ENCODE measurements around the gene OR2S2. TPM values are rescaled to one million over a fixed set of nuclear protein-coding genes. Genes with fewer than 3 reads are reported as not detected.
"Not testable (repeated sequence)": the region's sequence is repeated elsewhere in the genome, so short reads cannot be mapped to it uniquely, and the experiment has no call there.

The OR2S2 gene
- total RNA-seq (2014; rRNA removed; shearing (Covaris generic)), result not detected in 2 replicates

DNA sequence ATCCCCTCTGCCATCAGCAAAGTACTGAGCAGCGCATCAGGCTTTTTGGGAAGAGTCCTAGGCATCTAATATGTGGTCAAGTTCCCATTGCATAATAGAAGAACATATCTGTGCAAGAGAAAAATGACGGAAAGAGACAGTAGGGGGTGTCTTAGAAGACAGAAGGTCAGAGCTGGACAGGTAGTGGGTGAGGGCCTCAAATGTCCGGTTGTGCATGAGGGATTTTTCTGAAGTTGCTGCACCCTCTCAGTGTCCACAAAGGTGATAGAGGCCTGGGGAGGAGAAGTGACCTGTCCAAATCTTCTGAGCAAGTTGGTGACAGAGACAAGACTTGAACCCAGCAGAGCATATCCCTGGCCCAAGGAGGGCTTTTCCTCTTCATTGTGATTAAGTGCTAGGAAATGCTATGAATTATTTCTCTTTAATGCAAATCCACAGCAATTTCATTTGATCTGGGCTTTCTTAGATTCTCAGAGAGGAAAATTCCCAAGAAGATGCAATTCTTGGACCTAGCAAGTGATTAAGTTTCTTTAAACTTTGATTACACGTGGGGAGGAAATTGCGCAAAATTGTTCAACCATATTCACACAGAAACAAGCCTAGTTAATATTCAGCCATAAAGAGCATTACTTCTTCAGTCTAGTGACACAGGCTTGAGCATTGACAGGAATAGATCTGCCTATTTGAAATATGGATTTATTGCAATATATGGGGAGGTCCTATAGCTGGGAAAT is at the start of gene OR2S2:
TSS of gene OR2S2 (minus strand) at position 51 of the 734 bp plus-strand sequence. CDS start 56 bp downstream, outside the sequence.
- DNase-seq (ENCODE audit: low read depth), result no peak

DNA sequence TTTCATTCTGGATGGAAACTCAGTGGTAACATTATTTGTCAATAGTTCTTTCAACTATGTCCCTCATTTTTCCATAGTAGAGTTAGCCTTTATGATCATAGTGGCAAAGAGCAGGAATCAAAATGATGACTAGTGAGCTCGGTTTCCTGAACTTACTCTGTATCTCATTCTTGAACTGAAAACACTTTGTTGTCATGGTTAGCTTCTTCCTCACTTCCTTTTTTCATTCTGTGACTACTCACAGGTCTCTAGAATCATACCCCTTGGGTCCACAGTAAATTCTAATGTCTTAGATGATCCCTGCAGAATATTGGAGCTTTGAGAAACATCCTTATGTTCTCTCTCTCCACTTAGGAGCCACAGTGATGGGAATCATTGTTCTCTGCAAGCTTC is 49.4 kb upstream of the OR2S2 start:
- DNase-seq (ENCODE audit: low read depth), result no peak

GRCh38 chr9:36006549-36007315 is 48.8 kb upstream of the OR2S2 start:
- DNase-seq (ENCODE audit: low read depth), result no peak

DNA sequence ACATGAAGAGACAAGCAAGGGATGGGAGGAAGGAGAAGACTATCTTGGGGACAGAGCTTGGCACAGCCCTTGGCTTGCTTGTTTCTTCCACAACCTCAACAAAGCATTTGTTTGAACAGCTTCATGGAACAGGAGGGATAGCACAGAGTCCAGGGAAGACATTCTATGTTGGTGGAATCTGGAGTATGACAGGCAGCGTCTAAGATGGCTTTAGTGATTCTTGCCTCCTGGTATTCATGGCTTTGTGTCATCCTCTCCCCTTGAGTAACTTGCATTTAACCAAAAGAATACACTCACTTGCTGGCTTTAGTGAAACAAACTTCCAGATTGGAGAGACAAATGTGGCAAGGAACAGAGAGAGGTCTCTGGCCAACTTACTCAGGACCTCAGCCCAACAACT is 47.9 kb upstream of the OR2S2 start:
- DNase-seq (ENCODE audit: low read depth), result no peak

DNA sequence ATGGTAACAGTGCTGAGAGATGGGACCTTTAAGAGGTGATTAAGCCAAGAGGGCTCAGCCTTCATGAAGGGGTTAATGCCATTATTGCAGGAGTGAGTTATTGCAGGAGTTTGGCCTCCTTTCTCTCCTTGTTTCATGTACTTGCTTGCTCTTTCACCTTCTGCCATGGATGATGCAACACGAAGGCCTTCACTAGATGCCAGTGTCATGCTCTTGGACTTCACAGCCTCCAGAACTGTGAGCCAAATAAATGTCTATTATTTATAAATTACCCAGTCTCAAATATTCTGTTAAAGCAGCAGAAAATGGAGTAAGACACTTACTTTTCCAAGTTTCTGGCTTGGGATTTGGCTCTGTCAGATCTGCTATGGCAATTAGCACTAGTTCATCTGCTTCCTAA is 40.4 kb upstream of the OR2S2 start:
- no peak for DNase-seq (ENCODE audit: low read depth)

- DNase-seq (ENCODE audit: low read depth), result not testable (repeated sequence)
Observed at GRCh38 chr9:35997016-35997415, 39.1 kb upstream of the OR2S2 start.

DNA sequence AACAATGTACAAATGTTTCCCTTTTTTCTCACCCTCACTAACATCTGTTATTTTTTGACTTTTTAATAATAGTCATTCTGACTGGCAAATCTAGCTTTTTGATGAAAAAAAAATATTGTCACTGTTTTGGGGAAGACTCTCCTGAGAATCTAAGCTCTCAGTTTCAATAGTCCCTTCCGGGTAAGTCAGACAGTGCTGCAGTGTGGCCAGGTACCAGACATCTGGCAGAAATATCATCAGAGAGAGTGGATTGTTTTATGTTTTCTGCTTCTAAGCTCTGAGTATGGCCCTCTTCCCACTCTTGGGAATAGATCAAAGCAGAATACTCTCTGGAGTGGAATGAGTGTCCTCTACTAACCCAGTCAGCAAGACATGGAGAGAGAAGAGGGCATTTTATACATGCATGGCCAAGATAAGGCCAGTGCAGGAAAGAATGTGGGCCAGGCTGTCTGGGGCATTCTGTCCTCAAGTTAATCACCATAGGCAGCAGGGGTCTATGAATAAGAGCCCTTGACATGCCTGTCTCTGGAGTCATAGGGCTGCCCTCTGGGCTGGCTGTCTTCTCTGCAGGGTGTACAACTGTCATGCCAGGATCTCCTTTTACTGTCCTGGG is 38.5 kb upstream of the OR2S2 start:
- peak; percentile 75 for DNase-seq (ENCODE audit: low read depth)

GRCh38 chr9:35994959-35995358 is 37.0 kb upstream of the OR2S2 start:
- DNase-seq (ENCODE audit: low read depth), result no peak

- DNase-seq (ENCODE audit: low read depth), result no peak
Observed at GRCh38 chr9:35993976-35994720, 36.2 kb upstream of the OR2S2 start.

DNA sequence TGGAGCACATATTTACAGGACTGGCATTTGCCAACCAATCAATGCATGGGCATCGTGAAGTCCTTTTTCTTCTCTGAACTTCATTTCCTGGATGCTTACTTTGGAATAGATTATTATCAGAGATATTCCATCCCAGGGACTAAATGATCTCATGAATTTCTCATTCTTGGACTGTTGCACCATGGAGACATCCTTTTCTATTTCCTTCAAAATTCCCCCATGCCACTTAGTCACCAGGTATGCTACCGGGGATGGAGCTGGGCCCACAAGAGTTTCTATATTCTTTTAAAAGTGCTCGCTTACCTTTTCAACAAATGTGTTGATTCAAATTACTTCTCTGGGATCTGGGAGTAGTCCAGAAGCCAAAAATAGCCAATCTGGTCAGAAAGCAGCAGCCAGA is 35.2 kb upstream of the OR2S2 start:
- DNase-seq (ENCODE audit: low read depth), result peak; percentile 45

DNA sequence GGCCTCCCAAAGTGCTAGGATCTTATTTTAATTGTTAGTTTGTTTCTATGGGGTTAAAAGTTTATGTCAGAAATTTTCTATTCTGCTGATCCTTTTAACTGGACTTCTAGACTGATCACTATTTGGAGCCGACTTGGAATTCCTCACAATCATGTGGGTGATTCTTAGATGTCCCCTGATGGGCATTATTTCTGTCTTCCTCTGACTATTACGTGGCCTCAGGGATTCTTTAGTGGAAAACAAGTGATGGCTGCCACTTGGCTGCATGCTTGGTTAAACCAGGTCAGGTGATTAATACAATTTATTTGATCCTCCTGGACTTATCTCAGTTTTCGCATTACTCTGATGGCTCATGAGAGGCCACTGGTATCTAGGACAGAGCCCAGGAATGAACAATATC is 32.2 kb upstream of the OR2S2 start:
- DNase-seq (ENCODE audit: low read depth), result no peak

GRCh38 chr9:35984021-35984420 is 26.1 kb upstream of the OR2S2 start:
- DNase-seq (ENCODE audit: low read depth), result no peak

- DNase-seq (ENCODE audit: low read depth), result no peak
Observed at GRCh38 chr9:35981699-35982098, 23.7 kb upstream of the OR2S2 start.

DNA sequence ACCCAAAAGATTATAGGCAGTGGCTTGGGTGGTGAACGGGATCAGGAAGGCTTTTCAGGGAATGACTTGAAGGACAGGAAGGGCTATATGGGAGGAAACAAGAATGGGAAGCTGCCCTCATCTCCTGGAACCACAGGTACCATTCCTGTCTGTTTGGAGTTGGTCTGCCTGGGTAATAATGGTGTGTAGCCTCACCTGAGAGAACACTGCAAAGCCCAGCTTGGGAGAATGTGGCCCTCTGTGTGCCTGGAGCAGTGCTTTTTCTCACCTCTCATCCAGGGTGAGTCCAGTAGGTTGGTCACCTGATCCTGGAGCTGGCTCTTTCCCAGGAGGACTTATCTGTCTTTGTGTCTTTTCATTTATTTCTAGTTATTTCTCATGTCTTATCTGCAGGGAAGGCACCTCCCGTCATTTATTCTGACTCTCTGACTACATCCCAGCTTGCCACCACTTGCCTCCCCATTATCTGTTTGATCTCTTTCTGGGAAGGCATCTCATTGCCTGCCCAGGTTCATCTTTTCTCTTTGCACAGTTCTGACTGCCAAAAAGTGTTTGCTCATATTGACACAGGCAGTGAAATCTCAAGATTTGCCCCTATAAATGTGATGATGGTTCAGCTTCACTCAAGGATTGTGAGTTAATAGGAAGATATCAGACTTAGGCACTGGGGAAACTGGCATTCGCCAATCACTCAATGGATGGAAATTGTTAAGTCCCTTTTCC is 22.5 kb upstream of the OR2S2 start:
- DNase-seq (ENCODE audit: low read depth), result no peak

DNA sequence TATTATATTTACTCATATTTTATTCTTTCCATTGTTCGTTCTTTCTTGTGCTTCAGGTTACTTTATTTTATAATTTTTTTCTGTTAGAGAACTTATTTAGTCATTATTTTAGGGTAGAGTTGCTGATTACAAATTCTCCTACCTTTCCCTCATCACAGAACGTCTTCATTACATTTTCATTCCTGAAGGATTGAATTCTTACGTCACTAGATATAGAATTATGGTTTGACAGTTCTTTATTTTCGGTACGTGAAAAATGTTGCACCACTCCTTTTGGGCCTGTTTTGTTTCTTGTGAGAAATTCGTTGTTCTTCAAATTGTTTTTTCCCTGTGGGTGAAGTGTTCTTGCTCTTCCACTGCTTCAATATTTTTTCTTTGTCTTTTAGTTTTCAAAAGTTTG is 20.8 kb upstream of the OR2S2 start:
- no peak for DNase-seq (ENCODE audit: low read depth)

DNA sequence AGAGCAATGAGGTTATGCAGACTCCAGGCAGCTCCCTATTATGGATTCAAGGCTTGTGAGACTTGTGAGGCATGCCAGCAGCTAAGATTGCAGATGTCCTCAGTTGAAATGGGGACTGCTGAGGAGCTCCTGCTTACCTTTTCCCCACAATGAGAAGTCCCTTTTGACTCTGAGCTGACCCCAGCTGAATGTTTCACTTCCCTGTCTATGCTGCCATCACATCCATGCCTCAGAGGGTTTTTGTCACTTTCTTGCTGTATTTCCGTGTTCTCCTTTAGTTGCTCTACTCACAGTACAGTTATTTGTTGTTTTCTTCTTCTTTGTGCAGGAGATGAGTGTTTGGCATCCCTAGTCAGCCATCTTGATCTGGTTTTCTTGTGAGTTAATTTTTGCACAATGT is 18.8 kb upstream of the OR2S2 start:
- no peak for DNase-seq (ENCODE audit: low read depth)

DNA sequence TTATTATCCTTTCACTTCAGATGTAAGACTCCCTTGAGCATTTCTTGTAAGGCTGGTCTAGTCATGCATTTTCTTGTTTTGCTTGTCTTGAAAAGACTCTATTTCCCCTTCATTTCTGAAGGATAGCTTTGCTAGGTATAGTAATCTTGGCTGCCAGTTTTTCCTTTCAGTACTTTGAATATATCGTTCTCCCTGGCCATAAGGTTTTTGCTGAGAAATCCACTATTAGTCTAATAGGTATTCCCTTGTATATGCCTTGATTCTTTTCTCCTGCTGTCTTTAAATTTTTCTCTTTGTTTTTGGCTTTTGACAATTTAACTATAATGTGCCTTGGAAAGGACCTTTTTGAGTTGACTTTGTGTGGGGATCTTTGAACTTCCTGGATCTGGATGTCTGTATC is 16.8 kb upstream of the OR2S2 start:
- DNase-seq (ENCODE audit: low read depth), result no peak

DNA sequence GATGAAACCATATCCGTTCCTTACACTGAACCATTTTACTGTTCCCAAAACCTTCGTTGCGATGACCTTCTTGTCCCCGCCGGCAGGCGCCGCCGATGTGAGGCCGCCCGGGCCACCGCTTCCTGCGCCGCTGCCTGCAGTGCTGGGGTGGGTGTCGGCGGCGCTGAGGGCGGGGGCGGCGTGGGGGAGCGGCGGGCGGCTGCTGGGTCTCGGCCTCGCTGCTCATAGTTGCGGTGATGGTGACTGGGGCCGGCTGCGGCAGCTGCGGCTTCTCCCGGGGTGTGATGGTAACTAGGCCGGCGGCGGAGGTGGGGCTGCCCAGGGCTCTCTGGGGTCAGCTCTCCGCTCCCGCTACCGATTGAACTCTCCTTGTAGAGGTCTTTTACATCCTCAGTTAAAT is 14.1 kb upstream of the OR2S2 start:
- DNase-seq (ENCODE audit: low read depth), result no peak

DNA sequence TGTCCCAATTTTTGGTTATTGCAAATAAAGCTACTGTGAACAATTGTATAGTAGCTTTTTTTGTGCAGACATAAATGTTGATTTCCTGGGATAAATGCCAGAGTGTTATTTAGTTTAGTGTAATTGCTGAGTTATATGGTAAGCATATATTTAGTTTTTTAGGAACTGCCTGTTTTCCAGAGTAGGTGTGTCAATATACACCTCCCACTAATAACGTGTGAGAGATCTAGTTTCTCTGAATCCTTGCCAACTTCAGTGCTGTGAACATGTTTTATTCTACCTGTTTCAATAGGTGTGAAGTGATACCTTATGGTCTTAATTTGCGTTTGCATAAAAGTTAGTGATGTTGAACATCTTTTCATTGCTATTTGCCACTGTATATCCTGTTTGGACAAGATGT is 9.1 kb upstream of the OR2S2 start:
- no peak for DNase-seq (ENCODE audit: low read depth)

DNA sequence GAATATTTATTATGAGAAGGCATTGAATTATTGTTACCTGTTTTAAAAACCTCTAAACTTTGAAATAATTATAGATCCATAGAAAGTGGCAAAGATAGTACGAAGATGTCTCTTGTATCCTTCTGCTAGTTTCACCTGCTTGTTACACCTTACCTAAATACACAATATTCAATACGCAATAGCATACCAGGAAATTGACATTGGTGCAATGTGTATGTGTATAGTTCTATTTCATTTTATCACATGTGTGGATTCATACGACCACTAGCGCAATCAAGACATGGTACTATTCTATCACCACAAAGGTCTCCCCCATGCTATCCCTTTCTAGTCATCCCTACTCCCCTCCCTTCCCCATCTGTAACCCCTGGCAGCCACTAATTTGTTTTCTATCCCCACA is 8.5 kb upstream of the OR2S2 start:
- no peak for DNase-seq (ENCODE audit: low read depth)

DNA sequence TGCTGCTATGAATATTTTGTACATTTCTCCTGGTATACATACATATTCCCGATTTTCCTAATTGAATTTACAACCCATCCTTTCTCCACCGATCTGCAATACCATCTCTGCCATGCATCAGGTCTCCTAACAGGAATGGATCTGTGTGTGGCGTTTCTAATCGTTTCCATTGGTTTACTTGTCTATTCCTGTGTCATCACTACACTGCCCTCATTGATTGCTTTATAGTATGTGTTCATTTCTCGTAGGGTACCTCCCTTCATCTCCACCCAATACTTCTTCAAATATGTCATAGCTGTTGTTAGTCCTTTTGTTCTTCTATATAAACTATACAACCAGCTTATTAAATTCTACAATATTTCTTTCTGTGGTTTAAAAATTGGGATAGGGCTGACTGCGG is 7.1 kb upstream of the OR2S2 start:
- no peak for DNase-seq (ENCODE audit: low read depth)
